Endothelial cell of umbilical vein (primary cell): ENCODE data around the gene SRGAP3. TPM values are rescaled to one million over a fixed set of nuclear protein-coding genes. Genes with fewer than 3 reads are reported as not detected.

Experiments
- BruUV-seq: library from RNA; stranded (reverse); fragments of 400-500 nt; replicated peaks from 2 replicates; lab custom pipeline; 2021; lab: Mats Ljungman, UMichigan
- CTCF ChIA-PET: fragments of 300-600, 350-600 bp; sonication (Branson Sonifier 250); formaldehyde crosslinking; loops from one replicate; lab custom pipeline; 2021; ENCODE audit warnings: antibody characterized with exemption, inconsistent platforms; lab: Charles Lee
- POLR2A ChIA-PET: fragments of 300-600, 350-600 bp; sonication (Branson Sonifier 250); formaldehyde crosslinking; loops from one replicate; lab custom pipeline; 2021; ENCODE audit warnings: antibody characterized with exemption, inconsistent platforms; lab: Charles Lee
- DNase-seq: peaks from one replicate; pipeline ENCODE4 v3.0.0-alpha.2; 2011; ENCODE audit warnings: low read depth, low spot score
- FAIRE-seq: peaks from 2 replicates; lab custom pipeline; 2011; peaks lifted over from hg19 to GRCh38; lab: Jason Lieb, UNC
- H2AFZ ChIP-seq: 2 replicates; pipeline ENCODE4 v1.6.0; 2012; ENCODE audit warnings: low read depth, low read length, control low read depth, inconsistent platforms
- H3K27ac ChIP-seq: 2 replicates; pipeline ENCODE4 v1.5.1; 2011; ENCODE audit warnings: low read depth, mild to moderate bottlenecking, control low read depth, low read length, moderate library complexity; ENCODE audit not compliant: insufficient read depth
- H3K27me3 ChIP-seq, 2 experiments: 2 replicates each; pipeline versions ENCODE4 v1.6.0 to v1.6.1; 2011; ENCODE audit warnings: low read length in 2 of 2, mixed read lengths in 1 of 2; ENCODE audit not compliant: control insufficient read depth in 2 of 2, insufficient read depth in 2 of 2
- H3K36me3 ChIP-seq, 2 experiments: 2 replicates in 1 of 2; 3 replicates in 1 of 2; pipeline ENCODE4 v1.5.1; 2011; ENCODE audit warnings: low read length in 2 of 2, mild to moderate bottlenecking in 1 of 2, moderate library complexity in 1 of 2; ENCODE audit not compliant: control insufficient read depth in 2 of 2, insufficient read depth in 2 of 2; ENCODE audit errors: extremely low read depth in 1 of 2
- H3K4me1 ChIP-seq: 3 replicates; pipeline ENCODE4 v1.5.1; 2011; ENCODE audit warnings: mild to moderate bottlenecking, low read length; ENCODE audit not compliant: control insufficient read depth, insufficient read depth; ENCODE audit errors: extremely low read depth
- H3K4me2 ChIP-seq: 2 replicates; pipeline ENCODE4 v1.6.1; 2011; ENCODE audit warnings: low read length, control low read depth, mixed read lengths; ENCODE audit not compliant: insufficient read depth
- H3K4me3 ChIP-seq, 3 experiments: fragments of 200-600 bp in 1 of 3; sonication (generic), shearing (Covaris generic) in 1 of 3; replicated peaks in 1 of 3; 2 replicates each; pipeline ENCODE4 v1.5.1; 2011 to 2016; ENCODE audit warnings: control low read depth in 3 of 3, low read length in 3 of 3, mild to moderate bottlenecking in 2 of 3, inconsistent platforms in 1 of 3, low read depth in 1 of 3, moderate library complexity in 1 of 3; ENCODE audit not compliant: insufficient read depth in 1 of 3
- H3K79me2 ChIP-seq: 2 replicates; pipeline ENCODE4 v1.6.0; 2012; ENCODE audit warnings: low read length, inconsistent platforms; ENCODE audit not compliant: control insufficient read depth, insufficient read depth
- H3K9ac ChIP-seq: replicated peaks from 2 replicates; pipeline ENCODE3; 2011; ENCODE audit warnings: low read length, control low read depth; ENCODE audit not compliant: insufficient read depth; ENCODE audit errors: extremely low read depth
- H3K9me1 ChIP-seq: replicated peaks from 3 replicates; pipeline ENCODE4 v1.6.0; 2011; ENCODE audit warnings: mild to moderate bottlenecking, low read length; ENCODE audit not compliant: control insufficient read depth, insufficient read depth; ENCODE audit errors: extremely low read depth
- H3K9me3 ChIP-seq: replicated peaks from 2 replicates; pipeline ENCODE4 v1.5.1; 2012; ENCODE audit warnings: low read length, inconsistent platforms; ENCODE audit not compliant: control insufficient read depth, insufficient read depth
- H4K20me1 ChIP-seq: replicated peaks from 2 replicates; pipeline ENCODE3; 2011; ENCODE audit warnings: mild to moderate bottlenecking, low read length; ENCODE audit not compliant: control insufficient read depth, insufficient read depth; ENCODE audit errors: extremely low read depth
- CTCF ChIP-seq, 2 donors: IDR thresholded peaks; 1 replicate in 1 of 2; 2 replicates in 1 of 2; pipeline ENCODE4 v1.5.1; 2011; ENCODE audit warnings: low read length in 2 of 2, mild to moderate bottlenecking in 2 of 2, moderate library complexity in 2 of 2, control low read depth in 1 of 2, inconsistent platforms in 1 of 2, low read depth in 1 of 2; ENCODE audit not compliant: insufficient read depth in 1 of 2; ENCODE audit errors: extremely low read depth in 1 of 2
- EZH2 ChIP-seq: IDR thresholded peaks from 2 replicates; pipeline ENCODE4 v1.6.1; 2012; ENCODE audit warnings: borderline replicate concordance, low read depth, mild to moderate bottlenecking, moderate library complexity, low read length, inconsistent platforms; ENCODE audit not compliant: severe bottlenecking
- FOS ChIP-seq: IDR thresholded peaks from 2 replicates; pipeline ENCODE4 v1.6.1; 2011; ENCODE audit warnings: mild to moderate bottlenecking, low read length, moderate library complexity, borderline replicate concordance; ENCODE audit not compliant: insufficient read depth
- GATA2 ChIP-seq: IDR thresholded peaks from 2 replicates; pipeline ENCODE4 v1.7.0; 2011; ENCODE audit warnings: low read depth, mild to moderate bottlenecking, moderate library complexity, mixed read lengths, low read length; ENCODE audit not compliant: insufficient read length, insufficient read depth
- JUN ChIP-seq: IDR thresholded peaks from 2 replicates; pipeline ENCODE4 v1.6.1; 2011; ENCODE audit warnings: borderline replicate concordance, low read depth; ENCODE audit not compliant: insufficient read length, insufficient read depth
- MAX ChIP-seq: IDR thresholded peaks from 2 replicates; pipeline ENCODE4 v1.6.1; 2011; ENCODE audit not compliant: insufficient read depth, insufficient read length
- MYC ChIP-seq: IDR thresholded peaks from one replicate; pipeline ENCODE4 v1.6.1; 2011; ENCODE audit warnings: mild to moderate bottlenecking, low read depth, low read length
- POLR2A ChIP-seq: IDR thresholded peaks from 2 replicates; pipeline ENCODE4 v1.6.1; 2012; ENCODE audit warnings: low read depth, mild to moderate bottlenecking, control low read depth, low read length
- POLR2AphosphoS5 ChIP-seq: IDR thresholded peaks from 2 replicates; pipeline ENCODE4 v1.6.1; 2012; ENCODE audit warnings: low read depth, mild to moderate bottlenecking, control low read depth, low read length, moderate library complexity; ENCODE audit not compliant: insufficient read depth
- dilution Hi-C: fragments of 300-500 bp; cut with MboI; formaldehyde crosslinking; loops from one replicate; pipeline ENCODE4 v1.15.0; 2019; ENCODE audit warnings: low sequenced_read_pairs; ENCODE audit not compliant: extremely low pct_ligation_motif_present
- intact Hi-C: fragments of 100-400 bp; cut with micrococcal nuclease; formaldehyde crosslinking; loops from one replicate; pipeline ENCODE4 v1.10.0; 2022
- polyA plus RNA-seq, 4 experiments: library from polyadenylated mRNA; depleted of rRNA in 3 of 4; stranded (reverse) in 3 of 4; unstranded in 1 of 4; fragments of >200 nt; gene quantifications; 2 replicates each; pipeline versions ENCODE4 v1.2.1 to v1.2.3, GENCODE V29; 2011 to 2012; ENCODE audit warnings: missing spikeins in 1 of 4
- total RNA-seq: library from RNA; stranded (reverse); gene quantifications from 2 replicates; pipeline ENCODE4 v1.2.3, GENCODE V29; 2021

SRGAP3 gene
- total and polyA plus RNA-seq, 2 donors (not counting 3 experiments of a cell fraction or from before 2014, with no cell fraction given) = 0.06 TPM; not detected in 1

- dilution Hi-C loops = no loop called here
Measured at GRCh38 chr3:9222956-9223639, 26.3 kb downstream of the SRGAP3 start.

More at GRCh38 chr3:9222956-9223639, 26.3 kb downstream of the SRGAP3 start:
- no peaks in the 10 kb centered on the region for H4K20me1 ChIP-seq
- H3K27me3 ChIP-seq = no peaks in the 10 kb centered on the region
- no peak overlapping the region for H3K4me3 ChIP-seq
- ChIA-PET POLR2A (no interaction called here), CTCF (no interaction called here)
- intact Hi-C loops = no loop called here
- TF ChIP-seq FOS (no peak), POLR2A (no peak), POLR2AphosphoS5 (no peak), GATA2 (no peak), MAX (no peak), CTCF (IDR thresholded peaks at IDR 0.05; ENCODE audit: extremely low read depth in 1 of 2, insufficient read depth in 1 of 2, low read depth in 1 of 2, low read length in 2 of 2) (no peak), EZH2 (no peak), MYC (no peak), JUN (no peak)
- H2AFZ ChIP-seq = no peak overlapping the region
- no peak overlapping the region for H3K4me2 ChIP-seq
- BruUV-seq = no TSS peak
- DNase-seq = no peak
- no peaks in the 10 kb centered on the region for H3K79me2 ChIP-seq
- H3K36me3 ChIP-seq = no peaks in the 10 kb centered on the region
- no peak overlapping the region for H3K27ac ChIP-seq
- H3K9me3 ChIP-seq = no peaks in the 10 kb centered on the region
- no peak overlapping the region for H3K9ac ChIP-seq
- H3K9me1 ChIP-seq = no peaks in the 10 kb centered on the region
- FAIRE-seq = no peak
- H3K4me1 ChIP-seq = no peaks in the 10 kb centered on the region
